GM13977 (cell line): Measurements from ENCODE around the gene UCP3.

Experiments
- DNase-seq: peaks from one replicate; pipeline ENCODE4 v3.0.0; 2012; ENCODE audit warnings: low spot score
- CTCF ChIP-seq: IDR thresholded peaks from 2 replicates; pipeline ENCODE4 v1.5.1; 2012; ENCODE audit warnings: mild to moderate bottlenecking, control low read depth; ENCODE audit not compliant: insufficient read depth; ENCODE audit errors: extremely low read depth, missing control alignments
- in situ Hi-C: fragments of 300-500 bp; cut with MboI; formaldehyde crosslinking; loops from one replicate; pipeline ENCODE4 v1.12.0; 2022; ENCODE audit warnings: low sequenced_read_pairs, low pct_unique_long_range_greater_than_20kb, mixed read lengths, inconsistent platforms; ENCODE audit not compliant: unreplicated experiment

UCP3 gene

GRCh38 chr11:74000307-74001133 lies 8.4 kb downstream of the UCP3 start:
- in situ Hi-C loops, result no loop called here
- no peak for TF ChIP-seq CTCF
- DNase-seq, result no peak

GRCh38 chr11:73999581-74000306 lies 9.1 kb downstream of the UCP3 start:
- no peak for DNase-seq
- no peak for TF ChIP-seq CTCF
- in situ Hi-C loops, result no loop called here

GRCh38 chr11:73998846-73999575 lies 9.9 kb downstream of the UCP3 start:
- TF ChIP-seq CTCF, result no peak
- no peak for DNase-seq
- in situ Hi-C loops, result no loop called here

GRCh38 chr11:73997120-73997770 lies 11.6 kb downstream of the UCP3 start:
- in situ Hi-C loops, result no loop called here
- TF ChIP-seq CTCF, result no peak
- no peak for DNase-seq

GRCh38 chr11:73996161-73996747 lies 12.6 kb downstream of the UCP3 start:
- in situ Hi-C loops, result no loop called here
- DNase-seq, result no peak
- TF ChIP-seq CTCF, result no peak

GRCh38 chr11:73995731-73996130 lies 13.2 kb downstream of the UCP3 start:
- no peak for TF ChIP-seq CTCF

More at GRCh38 chr11:73995731-73996130, 13.2 kb downstream of the UCP3 start:
- DNase-seq, result no peak
- in situ Hi-C loops, result no loop called here
